Measurements from ENCODE around the gene JUN.
A peak's percentile ranks its signal among the peaks of the same experiment; 100 is the strongest.

Gene JUN

DNA sequence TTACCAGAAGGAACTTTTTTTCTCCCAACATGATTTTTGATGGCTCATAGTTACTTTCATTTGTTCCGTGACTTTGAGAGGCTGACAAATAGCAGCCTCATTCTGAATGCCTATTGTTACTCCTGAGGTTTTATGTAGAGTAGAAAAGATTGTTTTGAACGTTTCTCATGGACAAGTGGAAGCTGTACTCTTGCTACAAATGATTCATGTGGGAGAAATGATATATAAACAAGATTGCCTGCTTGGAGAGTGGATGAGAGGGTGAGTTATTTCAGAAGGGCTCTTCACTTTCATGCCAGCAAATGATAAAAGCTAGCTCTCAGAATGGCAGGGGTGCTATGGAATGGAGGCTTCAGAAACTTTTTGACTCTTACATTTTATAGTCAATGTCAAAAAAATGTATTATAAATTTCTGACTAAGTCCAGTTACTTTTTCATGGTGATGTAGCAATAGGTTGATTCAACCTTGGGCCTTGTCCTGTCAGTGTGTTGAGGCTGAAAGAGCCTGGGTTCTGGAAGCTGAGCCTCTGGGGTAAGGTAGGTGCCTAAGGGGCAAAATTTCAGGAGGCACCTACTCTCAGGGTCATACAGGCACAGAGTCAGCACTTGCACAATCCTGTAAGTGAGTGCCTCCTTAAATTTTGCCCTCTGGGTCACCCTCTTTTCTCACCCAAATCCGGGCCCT, 19.4 kb downstream of the JUN start:
- H3K36me3 ChIP-seq (ENCODE audit: control insufficient read depth in 1 of 2, insufficient read depth in 2 of 2, low read length in 2 of 2): no peaks in the 10 kb centered on the region
- no peak overlapping the region for H3K27ac ChIP-seq (ENCODE audit: low read depth, low read length)
- H3K27me3 ChIP-seq (ENCODE audit: control insufficient read depth in 1 of 2, insufficient read depth in 2 of 2, low read length in 2 of 2): no peaks in the 10 kb centered on the region
- H3K9me3 ChIP-seq (ENCODE audit: control insufficient read depth in 1 of 2, low read length in 2 of 2): no peaks in the 10 kb centered on the region
- peaks cover 9 to 10% of the 10 kb centered on the region in 2 donors for H3K4me1 ChIP-seq (ENCODE audit: control insufficient read depth in 1 of 2, insufficient read depth in 2 of 2, low read length in 2 of 2)
- H3K9ac ChIP-seq (ENCODE audit: low read depth in 1 of 2, low read length in 2 of 2): no peak overlapping the region
- H3K4me3 ChIP-seq (ENCODE audit: low read depth in 1 of 2, low read length in 2 of 2): no peak overlapping the region

DNA sequence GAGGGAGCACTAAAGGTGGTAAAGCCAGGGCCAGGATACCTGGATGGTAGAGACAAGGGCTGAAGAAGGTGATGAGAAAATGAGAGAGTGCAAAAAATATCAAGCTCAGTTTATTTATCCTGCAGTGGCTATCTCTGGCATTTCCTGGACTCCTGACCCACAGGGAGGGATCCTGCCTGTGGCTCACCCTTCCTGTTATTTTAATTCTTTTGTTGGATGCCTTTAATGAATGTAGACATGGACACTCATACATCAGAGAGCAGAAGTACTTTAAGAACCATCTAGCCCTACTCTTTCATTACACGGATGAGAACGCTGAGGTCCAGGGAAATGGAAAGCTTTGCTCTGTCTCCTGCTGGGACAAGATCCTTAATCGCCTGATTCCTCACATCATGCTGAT, 20.6 kb downstream of the JUN start:
- peaks cover 9 to 10% of the 10 kb centered on the region in 2 donors for H3K4me1 ChIP-seq (ENCODE audit: control insufficient read depth in 1 of 2, insufficient read depth in 2 of 2, low read length in 2 of 2)
- H3K4me3 ChIP-seq (ENCODE audit: low read depth in 1 of 2, low read length in 2 of 2): no peak overlapping the region
- no peak overlapping the region for H3K27ac ChIP-seq (ENCODE audit: low read depth, low read length)
- H3K36me3 ChIP-seq (ENCODE audit: control insufficient read depth in 1 of 2, insufficient read depth in 2 of 2, low read length in 2 of 2): no peaks in the 10 kb centered on the region
- no peaks in the 10 kb centered on the region for H3K27me3 ChIP-seq (ENCODE audit: control insufficient read depth in 1 of 2, insufficient read depth in 2 of 2, low read length in 2 of 2)
- no peak overlapping the region for H3K9ac ChIP-seq (ENCODE audit: low read depth in 1 of 2, low read length in 2 of 2)
- H3K9me3 ChIP-seq (ENCODE audit: control insufficient read depth in 1 of 2, low read length in 2 of 2): no peaks in the 10 kb centered on the region

DNA sequence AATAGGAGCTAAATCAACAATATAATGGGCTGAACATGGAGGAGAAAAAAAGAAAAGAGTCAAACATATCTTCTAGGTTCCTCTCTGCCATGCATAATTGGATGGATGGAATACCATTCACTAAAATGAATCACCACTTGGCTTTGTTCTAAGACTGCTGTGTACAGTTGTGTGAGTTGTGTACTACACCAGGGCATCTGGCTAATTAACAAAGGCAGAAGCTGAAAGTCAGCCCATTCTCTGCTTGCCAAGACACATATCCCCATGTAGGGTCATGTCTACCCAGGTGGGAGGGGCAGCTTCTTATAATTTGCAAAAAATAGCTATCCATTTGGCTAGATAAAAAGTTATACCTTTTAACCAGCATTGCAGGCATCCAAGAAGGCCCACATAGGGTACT, 21.0 kb downstream of the JUN start:
- no peak overlapping the region for H3K4me3 ChIP-seq (ENCODE audit: low read depth in 1 of 2, low read length in 2 of 2)
- no peaks in the 10 kb centered on the region for H3K27me3 ChIP-seq (ENCODE audit: control insufficient read depth in 1 of 2, insufficient read depth in 2 of 2, low read length in 2 of 2)
- H3K27ac ChIP-seq (ENCODE audit: low read depth, low read length): no peak overlapping the region
- no peaks in the 10 kb centered on the region for H3K9me3 ChIP-seq (ENCODE audit: control insufficient read depth in 1 of 2, low read length in 2 of 2)
- H3K36me3 ChIP-seq (ENCODE audit: control insufficient read depth in 1 of 2, insufficient read depth in 2 of 2, low read length in 2 of 2): no peaks in the 10 kb centered on the region
- no peak overlapping the region for H3K9ac ChIP-seq (ENCODE audit: low read depth in 1 of 2, low read length in 2 of 2)
- peaks cover 9 to 10% of the 10 kb centered on the region in 2 donors for H3K4me1 ChIP-seq (ENCODE audit: control insufficient read depth in 1 of 2, insufficient read depth in 2 of 2, low read length in 2 of 2)

DNA sequence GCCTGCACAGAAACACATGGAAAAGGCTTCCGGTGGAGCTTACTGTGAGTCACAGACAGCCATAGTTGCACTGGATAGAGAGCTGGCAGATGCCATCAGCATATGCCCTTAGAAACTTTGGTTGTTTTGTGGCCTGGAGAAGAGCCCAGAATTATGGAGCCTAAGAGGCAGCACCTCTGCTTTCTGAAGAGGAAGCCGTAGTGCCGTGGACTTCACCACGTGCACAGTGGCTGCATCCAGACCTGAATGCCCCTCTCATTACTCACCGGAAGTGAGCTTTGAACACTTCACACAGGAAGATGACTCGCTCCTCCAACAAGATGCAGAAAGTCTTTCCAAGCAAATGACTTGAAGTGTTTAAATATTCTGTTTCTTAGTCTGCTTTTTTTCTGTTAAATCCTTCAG, 28.4 kb downstream of the JUN start:
- Histone ChIP-seq H3K9me3 (ENCODE audit: control insufficient read depth in 1 of 2, low read length in 2 of 2) (no peaks in the 10 kb centered on the region), H3K4me3 (ENCODE audit: low read depth in 1 of 2, low read length in 2 of 2) (peak overlapping the region in 1 of 2 donors; percentile 3), H3K9ac (ENCODE audit: low read depth in 1 of 2, low read length in 2 of 2) (no peak overlapping the region), H3K27me3 (ENCODE audit: control insufficient read depth in 1 of 2, insufficient read depth in 2 of 2, low read length in 2 of 2) (no peaks in the 10 kb centered on the region), H3K27ac (ENCODE audit: low read depth, low read length) (no peak overlapping the region), H3K36me3 (ENCODE audit: control insufficient read depth in 1 of 2, insufficient read depth in 2 of 2, low read length in 2 of 2) (no peaks in the 10 kb centered on the region), H3K4me1 (ENCODE audit: control insufficient read depth in 1 of 2, insufficient read depth in 2 of 2, low read length in 2 of 2) (peaks cover 15 to 19% of the 10 kb centered on the region in 2 donors)

DNA sequence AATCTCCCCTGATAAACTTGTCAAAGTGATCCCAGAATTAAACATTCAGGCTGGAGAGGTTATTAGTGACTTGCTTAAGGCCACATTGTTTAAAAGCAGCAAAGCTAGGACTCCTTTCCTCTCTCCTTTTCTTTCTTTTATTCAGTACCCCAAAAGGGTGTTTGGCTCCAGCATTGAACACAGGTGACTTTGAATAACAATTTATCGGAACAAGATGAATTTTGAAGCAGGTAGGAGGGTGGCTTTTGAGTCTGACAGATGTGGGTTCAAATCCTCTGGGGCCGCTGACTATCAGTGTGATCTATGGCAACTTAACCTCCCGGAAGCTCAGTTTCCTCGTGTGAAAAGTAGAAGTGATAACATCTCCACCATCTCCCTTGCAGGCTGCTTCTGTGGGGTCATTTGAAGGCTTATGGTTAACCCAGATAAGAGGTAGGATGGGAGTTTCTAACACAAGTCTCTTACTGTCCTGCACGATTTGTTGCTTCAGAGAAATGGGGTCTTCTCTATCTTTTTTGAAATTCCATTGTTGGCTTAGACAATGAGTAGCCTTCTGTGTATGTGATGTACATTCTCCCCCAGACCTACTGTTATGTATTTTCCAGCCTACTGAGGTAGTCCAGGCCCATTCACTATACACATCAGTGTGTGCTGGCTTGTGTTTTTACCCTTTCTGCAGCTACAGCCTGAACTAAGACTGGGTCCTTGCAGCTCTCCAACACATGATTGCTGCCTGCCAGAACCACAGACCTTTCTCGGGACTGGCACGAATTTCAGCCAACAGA, 29.0 kb downstream of the JUN start:
- Histone ChIP-seq H3K27me3 (ENCODE audit: control insufficient read depth in 1 of 2, insufficient read depth in 2 of 2, low read length in 2 of 2) (no peaks in the 10 kb centered on the region), H3K36me3 (ENCODE audit: control insufficient read depth in 1 of 2, insufficient read depth in 2 of 2, low read length in 2 of 2) (no peaks in the 10 kb centered on the region), H3K4me3 (ENCODE audit: low read depth in 1 of 2, low read length in 2 of 2) (no peak overlapping the region), H3K9me3 (ENCODE audit: control insufficient read depth in 1 of 2, low read length in 2 of 2) (no peaks in the 10 kb centered on the region), H3K9ac (ENCODE audit: low read depth in 1 of 2, low read length in 2 of 2) (no peak overlapping the region), H3K27ac (ENCODE audit: low read depth, low read length) (no peak overlapping the region), H3K4me1 (ENCODE audit: control insufficient read depth in 1 of 2, insufficient read depth in 2 of 2, low read length in 2 of 2) (peaks cover 15 to 19% of the 10 kb centered on the region in 2 donors)

DNA sequence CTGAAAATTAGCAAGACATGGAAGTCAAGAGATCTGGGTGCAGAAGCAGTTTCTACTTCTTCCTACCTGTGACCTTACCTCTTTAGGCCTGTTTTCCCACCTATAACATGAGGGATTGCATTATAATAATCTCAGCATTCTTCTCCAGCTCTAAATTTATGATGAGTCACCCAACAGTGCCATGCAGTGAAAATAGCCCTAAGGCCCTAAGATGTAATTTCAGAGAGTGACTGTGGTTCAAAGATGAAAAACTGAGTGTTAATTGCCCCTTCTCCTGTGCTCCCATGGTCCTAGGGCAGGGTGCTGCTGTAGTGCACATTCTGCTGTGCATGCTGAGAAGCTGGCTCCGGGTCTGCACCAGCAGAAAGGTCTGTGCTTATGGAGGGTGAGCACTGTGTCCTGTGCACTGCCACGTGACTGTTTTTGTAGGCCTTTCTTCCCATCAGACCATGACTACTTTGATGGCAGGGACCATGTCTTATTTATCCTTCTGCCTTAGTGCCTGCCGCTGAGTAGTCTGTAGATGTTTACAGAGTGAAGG, 29.7 kb downstream of the JUN start:
- no peaks in the 10 kb centered on the region for H3K36me3 ChIP-seq (ENCODE audit: control insufficient read depth in 1 of 2, insufficient read depth in 2 of 2, low read length in 2 of 2)

DNA sequence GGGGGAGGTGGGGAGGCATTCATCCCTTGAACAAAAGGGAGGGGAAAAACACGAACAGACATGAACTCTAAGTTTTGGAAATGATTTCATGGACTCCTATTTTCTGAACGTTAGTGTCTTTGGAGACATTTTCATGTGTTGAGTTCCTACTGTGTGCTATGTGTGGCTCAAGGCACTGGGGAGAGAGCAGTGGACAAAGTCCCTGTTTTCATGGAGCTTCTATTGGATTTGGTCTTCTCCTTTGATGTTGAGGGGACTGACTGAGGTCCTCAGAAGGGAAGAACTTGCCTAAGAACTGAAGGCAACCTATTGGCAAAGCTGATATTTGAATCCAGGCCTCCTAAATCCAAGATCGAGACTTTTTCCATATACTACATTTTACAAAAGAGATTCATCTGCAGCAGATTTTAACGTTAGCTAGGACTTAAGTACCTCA, 30.4 kb downstream of the JUN start:
- no peak overlapping the region for H3K27ac ChIP-seq (ENCODE audit: low read depth, low read length)
- H3K9ac ChIP-seq (ENCODE audit: low read depth in 1 of 2, low read length in 2 of 2): no peak overlapping the region
- no peaks in the 10 kb centered on the region for H3K36me3 ChIP-seq (ENCODE audit: control insufficient read depth in 1 of 2, insufficient read depth in 2 of 2, low read length in 2 of 2)
- H3K4me1 ChIP-seq (ENCODE audit: control insufficient read depth in 1 of 2, insufficient read depth in 2 of 2, low read length in 2 of 2): peaks cover 15 to 19% of the 10 kb centered on the region in 2 donors
- no peak overlapping the region for H3K4me3 ChIP-seq (ENCODE audit: low read depth in 1 of 2, low read length in 2 of 2)
- no peaks in the 10 kb centered on the region for H3K9me3 ChIP-seq (ENCODE audit: control insufficient read depth in 1 of 2, low read length in 2 of 2)
- no peaks in the 10 kb centered on the region for H3K27me3 ChIP-seq (ENCODE audit: control insufficient read depth in 1 of 2, insufficient read depth in 2 of 2, low read length in 2 of 2)

More for the DNA sequence above, 29.7 kb downstream of the JUN start:
- Histone ChIP-seq H3K27ac (ENCODE audit: low read depth, low read length) (no peak overlapping the region), H3K9me3 (ENCODE audit: control insufficient read depth in 1 of 2, low read length in 2 of 2) (no peaks in the 10 kb centered on the region), H3K4me1 (ENCODE audit: control insufficient read depth in 1 of 2, insufficient read depth in 2 of 2, low read length in 2 of 2) (peaks cover 15 to 19% of the 10 kb centered on the region in 2 donors), H3K9ac (ENCODE audit: low read depth in 1 of 2, low read length in 2 of 2) (no peak overlapping the region), H3K4me3 (ENCODE audit: low read depth in 1 of 2, low read length in 2 of 2) (no peak overlapping the region), H3K27me3 (ENCODE audit: control insufficient read depth in 1 of 2, insufficient read depth in 2 of 2, low read length in 2 of 2) (no peaks in the 10 kb centered on the region)

DNA sequence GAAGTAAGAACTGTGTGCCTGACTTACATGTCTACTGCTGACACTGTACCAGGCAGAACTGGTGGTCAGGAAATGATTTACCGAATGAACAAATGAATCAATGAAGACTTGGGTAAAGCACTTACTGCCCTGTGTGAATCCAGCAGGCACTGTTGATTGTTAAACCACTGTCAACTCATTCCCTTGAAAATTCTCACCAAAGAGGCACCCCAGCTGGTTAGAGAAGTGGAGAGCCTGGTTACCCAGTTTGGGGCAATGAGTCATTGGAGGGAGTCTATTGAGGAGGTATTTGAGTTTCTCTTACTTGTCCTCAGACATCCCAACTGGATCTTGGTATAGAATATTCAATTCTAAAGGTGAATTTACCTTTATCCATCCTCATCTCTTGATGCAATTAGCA, 34.2 kb downstream of the JUN start:
- no peak overlapping the region for H3K27ac ChIP-seq (ENCODE audit: low read depth, low read length)
- no peak overlapping the region for H3K9ac ChIP-seq (ENCODE audit: low read depth in 1 of 2, low read length in 2 of 2)
- no peaks in the 10 kb centered on the region for H3K36me3 ChIP-seq (ENCODE audit: control insufficient read depth in 1 of 2, insufficient read depth in 2 of 2, low read length in 2 of 2)
- no peaks in the 10 kb centered on the region for H3K4me1 ChIP-seq (ENCODE audit: control insufficient read depth in 1 of 2, insufficient read depth in 2 of 2, low read length in 2 of 2)
- H3K9me3 ChIP-seq (ENCODE audit: control insufficient read depth in 1 of 2, low read length in 2 of 2): no peaks in the 10 kb centered on the region
- no peaks in the 10 kb centered on the region for H3K27me3 ChIP-seq (ENCODE audit: control insufficient read depth in 1 of 2, insufficient read depth in 2 of 2, low read length in 2 of 2)
- no peak overlapping the region for H3K4me3 ChIP-seq (ENCODE audit: low read depth in 1 of 2, low read length in 2 of 2)

DNA sequence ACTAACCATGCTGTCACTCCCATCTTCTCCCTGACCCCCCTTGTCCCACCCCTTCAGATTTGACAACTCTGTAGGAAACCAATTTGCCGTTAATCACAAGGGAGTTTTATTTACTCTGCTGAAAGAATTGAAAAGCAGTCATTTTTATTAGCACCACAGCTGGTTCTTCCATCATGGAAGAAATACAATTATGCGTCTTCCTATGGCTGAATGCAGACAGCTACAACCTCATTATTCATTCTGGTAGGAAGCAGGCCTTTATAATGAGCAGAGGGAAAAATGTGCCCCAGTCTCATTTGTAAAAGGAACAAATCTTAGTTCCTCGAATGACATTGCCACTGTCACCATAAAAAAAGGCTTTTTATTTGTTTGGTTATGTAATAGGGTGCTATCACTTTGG, 35.2 kb downstream of the JUN start:
- Histone ChIP-seq H3K36me3 (ENCODE audit: control insufficient read depth in 1 of 2, insufficient read depth in 2 of 2, low read length in 2 of 2) (no peaks in the 10 kb centered on the region), H3K9ac (ENCODE audit: low read depth in 1 of 2, low read length in 2 of 2) (no peak overlapping the region), H3K4me3 (ENCODE audit: low read depth in 1 of 2, low read length in 2 of 2) (no peak overlapping the region), H3K9me3 (ENCODE audit: control insufficient read depth in 1 of 2, low read length in 2 of 2) (no peaks in the 10 kb centered on the region), H3K27me3 (ENCODE audit: control insufficient read depth in 1 of 2, insufficient read depth in 2 of 2, low read length in 2 of 2) (no peaks in the 10 kb centered on the region), H3K27ac (ENCODE audit: low read depth, low read length) (no peak overlapping the region), H3K4me1 (ENCODE audit: control insufficient read depth in 1 of 2, insufficient read depth in 2 of 2, low read length in 2 of 2) (no peaks in the 10 kb centered on the region)

DNA sequence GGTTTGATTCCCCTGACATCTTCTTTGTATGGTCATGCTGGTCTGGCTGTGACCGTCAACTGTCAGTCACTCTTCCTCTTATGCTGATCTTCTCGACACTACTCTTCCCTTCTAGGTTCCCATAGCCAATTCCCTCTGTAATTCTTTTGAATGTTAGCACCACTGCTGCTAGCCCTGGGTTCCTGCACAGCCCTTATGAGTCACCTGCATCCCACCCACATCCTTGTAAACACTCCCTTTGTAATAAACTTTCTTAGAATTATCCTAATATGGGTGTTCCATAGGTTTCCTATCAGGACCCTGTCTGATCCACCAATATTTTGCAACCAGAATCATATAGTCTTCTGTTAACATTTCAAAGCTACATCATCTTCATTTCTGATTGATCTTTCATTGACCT, 37.1 kb downstream of the JUN start:
- Histone ChIP-seq H3K27ac (ENCODE audit: low read depth, low read length) (no peak overlapping the region), H3K4me1 (ENCODE audit: control insufficient read depth in 1 of 2, insufficient read depth in 2 of 2, low read length in 2 of 2) (no peaks in the 10 kb centered on the region), H3K9ac (ENCODE audit: low read depth in 1 of 2, low read length in 2 of 2) (no peak overlapping the region), H3K9me3 (ENCODE audit: control insufficient read depth in 1 of 2, low read length in 2 of 2) (no peaks in the 10 kb centered on the region), H3K36me3 (ENCODE audit: control insufficient read depth in 1 of 2, insufficient read depth in 2 of 2, low read length in 2 of 2) (no peaks in the 10 kb centered on the region), H3K27me3 (ENCODE audit: control insufficient read depth in 1 of 2, insufficient read depth in 2 of 2, low read length in 2 of 2) (no peaks in the 10 kb centered on the region), H3K4me3 (ENCODE audit: low read depth in 1 of 2, low read length in 2 of 2) (no peak overlapping the region)

Data from duodenal mucosa (tissue), 2 donors.